Measurements from ENCODE around the gene NANOS2.

NANOS2 gene

GRCh38 chr19:45890877-45891276 is 23.7 kb downstream of the NANOS2 start:
- FAIRE-seq, result no peak

GRCh38 chr19:45889210-45889885 is 25.2 kb downstream of the NANOS2 start:
- no peak for FAIRE-seq

GRCh38 chr19:45887200-45887710 is 27.3 kb downstream of the NANOS2 start:
- no peak for FAIRE-seq

DNA sequence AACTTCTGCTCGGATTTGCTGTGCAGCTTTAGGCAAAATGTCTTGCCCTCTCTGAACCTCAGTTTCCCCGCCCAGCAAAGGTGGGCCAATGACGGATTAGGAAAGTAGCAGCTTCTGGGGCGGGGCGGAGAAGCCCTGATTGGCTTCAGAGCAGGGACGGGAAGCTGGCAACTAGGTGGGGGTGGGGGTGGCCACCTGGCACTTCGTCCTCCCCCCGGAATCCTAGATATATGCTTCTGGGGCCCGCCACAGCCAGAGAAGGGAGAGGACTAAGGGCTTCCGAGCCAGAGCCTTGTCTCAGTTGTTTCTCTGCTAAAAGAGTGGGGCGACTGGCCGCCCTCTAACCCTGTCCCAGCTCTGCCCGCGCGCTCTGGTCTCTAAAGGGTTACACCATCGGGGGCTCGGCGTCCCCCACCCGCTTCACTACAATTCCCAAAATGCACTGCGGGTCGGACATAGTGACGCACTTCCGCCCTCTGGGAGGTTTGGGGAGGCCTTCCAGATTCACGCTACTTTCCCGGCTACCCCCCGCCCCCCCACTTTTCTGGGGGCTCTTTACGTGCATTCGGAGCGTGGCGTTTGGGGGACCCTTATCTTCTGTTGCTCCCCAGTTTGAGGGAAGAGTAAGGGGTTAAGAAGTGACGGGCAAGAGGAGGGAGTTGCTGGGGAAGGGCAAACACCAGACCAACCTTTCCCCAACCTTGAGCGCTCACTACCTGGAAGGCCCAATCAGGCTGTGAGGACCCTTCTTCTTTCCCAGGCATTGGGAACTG is 28.0 kb downstream of the NANOS2 start:
- FAIRE-seq, result no peak

- FAIRE-seq, result no peak
These were observed 28.8 kb downstream of the NANOS2 start, which contains the start of gene IRF2BP1 for GRCh38 chr19:45885556-45886426. IRF2BP1 (minus strand) TSS chr19:45886141; CDS start chr19:45885774, 367 bp downstream.

DNA sequence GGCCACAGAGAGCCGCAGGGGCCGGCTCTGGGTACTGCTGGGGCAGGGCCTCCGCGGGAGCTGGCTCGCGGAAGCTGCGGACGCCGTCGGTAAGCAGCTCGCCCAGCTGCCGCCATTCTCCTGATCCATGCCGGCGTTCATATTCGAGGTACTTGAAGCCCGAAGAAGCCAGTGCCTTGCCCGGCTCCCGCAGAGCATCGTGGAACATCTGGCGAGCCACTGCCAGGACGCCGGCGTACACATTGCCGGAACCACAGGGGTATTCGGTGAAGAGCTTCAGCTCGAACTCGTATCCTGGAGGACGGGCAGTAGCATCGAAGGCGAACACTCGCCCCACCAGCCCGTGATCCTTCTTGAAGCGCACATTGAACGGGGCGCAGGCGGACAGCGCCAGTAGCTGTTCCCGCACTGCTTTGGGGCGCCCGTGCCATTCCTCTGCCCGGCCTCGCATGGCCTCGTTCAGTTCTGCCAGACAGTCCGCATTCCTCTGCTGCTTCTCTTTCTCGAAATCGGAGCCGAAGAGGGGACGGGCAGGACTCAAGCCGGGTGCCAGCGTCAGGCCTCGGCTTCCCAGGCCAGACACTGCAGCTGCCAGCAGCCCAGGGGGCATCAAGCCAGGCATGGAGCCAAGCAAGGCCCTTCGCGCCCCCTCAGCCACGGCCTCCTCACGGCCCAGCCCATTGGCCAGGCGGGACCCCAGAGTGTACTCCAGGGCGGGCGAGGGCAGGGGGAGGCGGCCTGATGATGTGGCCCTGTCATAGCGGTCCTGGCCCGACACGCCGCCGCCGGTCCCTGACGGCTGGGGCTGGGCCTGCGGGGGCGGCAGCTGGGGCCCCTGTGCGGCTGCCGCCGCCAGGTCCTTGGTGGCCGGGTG is 29.7 kb downstream of the NANOS2 start:
- no peak for FAIRE-seq

- no peak for FAIRE-seq
These were observed 30.5 kb downstream of the NANOS2 start for GRCh38 chr19:45883881-45884681.

GRCh38 chr19:45883586-45883880 is 31.0 kb downstream of the NANOS2 start:
- no peak for FAIRE-seq

- no peak for FAIRE-seq
These were observed 31.7 kb downstream of the NANOS2 start for GRCh38 chr19:45882652-45883585.

- no peak for FAIRE-seq
These were observed 32.6 kb downstream of the NANOS2 start for GRCh38 chr19:45881909-45882528.

GRCh38 chr19:45881082-45881908 is 33.3 kb downstream of the NANOS2 start:
- no peak for FAIRE-seq

- no peak for FAIRE-seq
These were observed 34.6 kb downstream of the NANOS2 start for GRCh38 chr19:45879971-45880370.

DNA sequence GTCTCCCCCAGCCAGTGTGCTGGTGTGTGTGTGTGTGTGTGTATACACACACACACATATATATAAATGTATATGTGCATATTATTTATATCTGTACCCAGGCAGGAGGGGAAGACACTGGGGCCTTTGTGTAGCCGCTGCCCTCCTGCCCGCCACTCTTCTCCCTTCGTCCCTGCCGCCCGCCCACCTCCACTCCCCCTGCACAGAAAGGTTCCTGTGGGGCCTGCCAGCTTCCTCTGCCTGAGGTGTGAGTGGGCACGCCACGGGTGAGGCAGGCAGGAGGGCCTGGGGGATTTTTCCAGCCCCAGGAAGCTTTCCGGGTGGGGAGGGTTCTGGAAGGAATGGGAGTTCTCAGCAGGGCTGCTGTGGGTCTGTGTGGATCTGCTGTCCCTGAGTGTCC is 35.5 kb downstream of the NANOS2 start:
- no peak for FAIRE-seq

- no peak for FAIRE-seq
These were observed 36.4 kb downstream of the NANOS2 start for GRCh38 chr19:45878043-45878794.

- no peak for FAIRE-seq
These were observed 38.0 kb downstream of the NANOS2 start for GRCh38 chr19:45876411-45877197.

- FAIRE-seq, result no peak
These were observed 38.5 kb downstream of the NANOS2 start for GRCh38 chr19:45876161-45876410.

GRCh38 chr19:45874620-45874966 is 40.0 kb downstream of the NANOS2 start:
- no peak for FAIRE-seq

Measured in TTC549 (cell line).